Activated CD4-positive, alpha-beta T cell treated with anti-CD3 and anti-CD28 coated beads, Interleukin-2, amount 10 ng/mL, durations not matched to agents 7 days and 5 days (primary cell): ENCODE results near the gene GOLGA6D. TPM values are rescaled to one million over a fixed set of nuclear protein-coding genes. Genes with fewer than 3 reads are reported as not detected.

Experiments
- total RNA-seq, 2 experiments: library from RNA; stranded (reverse); gene quantifications; one replicate each; pipeline ENCODE4 v1.2.3, GENCODE V29; 2021

GOLGA6D gene
- total RNA-seq, 2 experiments from 2014 or later: not detected

Other genes starting within 250 kb of the GOLGA6D start
- gene C15orf39, start 81.0 kb upstream of the GOLGA6D start, total RNA-seq: 10 to 100 TPM; 47.0 to 48.6 TPM
- not detected for gene GOLGA6C, start 24.5 kb upstream of the GOLGA6D start, total RNA-seq
- gene COMMD4, start 53.2 kb downstream of the GOLGA6D start, total RNA-seq: 10 to 100 TPM; 72.2 to 97.4 TPM
- gene NEIL1, start 64.2 kb downstream of the GOLGA6D start, total RNA-seq: 1 to 10 TPM; 2.2 to 2.7 TPM
- gene MAN2C1, start 85.8 kb downstream of the GOLGA6D start, total RNA-seq: 100 to 1,000 TPM; 151 to 205 TPM
- 100 to 1,000 TPM; 106 to 115 TPM for gene SIN3A, start 168.9 kb downstream of the GOLGA6D start, total RNA-seq